Measurements from ENCODE around the gene NSD1. TPM values are rescaled to one million over a fixed set of nuclear protein-coding genes. Genes with fewer than 3 reads are reported as not detected.

Gene NSD1
- polyA plus RNA-seq, 1 donor from 2014 or later = 12.8 TPM

GRCh38 chr5:177179431-177179830 lies 45.9 kb downstream of the NSD1 start:
- Histone ChIP-seq H2AFZ (ENCODE audit: low read depth, low read length) (no peak overlapping the region), H3K4me2 (ENCODE audit: low read length) (no peak overlapping the region), H4K20me1 (ENCODE audit: insufficient read depth) (no peaks in the 10 kb centered on the region), H3K9me3 (ENCODE audit: low read length) (no peaks in the 10 kb centered on the region), H3K79me2 (replicated peaks; ENCODE audit: insufficient read depth, low read length) (peaks cover 3% of the 10 kb centered on the region), H3K36me3 (ENCODE audit: insufficient read depth, low read length) (no peaks in the 10 kb centered on the region), H3F3A (ENCODE audit: insufficient read depth, low read length, poor library complexity, severe bottlenecking) (no peaks in the 10 kb centered on the region), H3K27ac (ENCODE audit: low read length) (no peak overlapping the region), H3K9ac (ENCODE audit: low read length) (no peak overlapping the region), H3K9me2 (ENCODE audit: insufficient read depth, low read length) (no peaks in the 10 kb centered on the region), H3K4me3 (ENCODE audit: low read length) (no peak overlapping the region), H3K27me3 (ENCODE audit: insufficient read depth, low read depth, low read length) (no peaks in the 10 kb centered on the region)
- no peak for TF ChIP-seq TAF1 (IDR thresholded peaks at IDR 0.05; ENCODE audit: low read depth)
- TF ChIP-seq EZH2 (IDR thresholded peaks at IDR 0.05; ENCODE audit: borderline replicate concordance, insufficient read depth, low read length, poor library complexity, severe bottlenecking) = no peak
- TF ChIP-seq, protein P1, sequence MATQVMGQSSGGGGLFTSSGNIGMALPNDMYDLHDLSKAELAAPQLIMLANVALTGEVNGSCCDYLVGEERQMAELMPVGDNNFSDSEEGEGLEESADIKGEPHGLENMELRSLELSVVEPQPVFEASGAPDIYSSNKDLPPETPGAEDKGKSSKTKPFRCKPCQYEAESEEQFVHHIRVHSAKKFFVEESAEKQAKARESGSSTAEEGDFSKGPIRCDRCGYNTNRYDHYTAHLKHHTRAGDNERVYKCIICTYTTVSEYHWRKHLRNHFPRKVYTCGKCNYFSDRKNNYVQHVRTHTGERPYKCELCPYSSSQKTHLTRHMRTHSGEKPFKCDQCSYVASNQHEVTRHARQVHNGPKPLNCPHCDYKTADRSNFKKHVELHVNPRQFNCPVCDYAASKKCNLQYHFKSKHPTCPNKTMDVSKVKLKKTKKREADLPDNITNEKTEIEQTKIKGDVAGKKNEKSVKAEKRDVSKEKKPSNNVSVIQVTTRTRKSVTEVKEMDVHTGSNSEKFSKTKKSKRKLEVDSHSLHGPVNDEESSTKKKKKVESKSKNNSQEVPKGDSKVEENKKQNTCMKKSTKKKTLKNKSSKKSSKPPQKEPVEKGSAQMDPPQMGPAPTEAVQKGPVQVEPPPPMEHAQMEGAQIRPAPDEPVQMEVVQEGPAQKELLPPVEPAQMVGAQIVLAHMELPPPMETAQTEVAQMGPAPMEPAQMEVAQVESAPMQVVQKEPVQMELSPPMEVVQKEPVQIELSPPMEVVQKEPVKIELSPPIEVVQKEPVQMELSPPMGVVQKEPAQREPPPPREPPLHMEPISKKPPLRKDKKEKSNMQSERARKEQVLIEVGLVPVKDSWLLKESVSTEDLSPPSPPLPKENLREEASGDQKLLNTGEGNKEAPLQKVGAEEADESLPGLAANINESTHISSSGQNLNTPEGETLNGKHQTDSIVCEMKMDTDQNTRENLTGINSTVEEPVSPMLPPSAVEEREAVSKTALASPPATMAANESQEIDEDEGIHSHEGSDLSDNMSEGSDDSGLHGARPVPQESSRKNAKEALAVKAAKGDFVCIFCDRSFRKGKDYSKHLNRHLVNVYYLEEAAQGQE (IDR thresholded peaks at IDR 0.05; ENCODE audit: borderline replicate concordance) = no peak
- no peak for TF ChIP-seq POLR2AphosphoS5 (IDR thresholded peaks at IDR 0.05)
- no peak for TF ChIP-seq RAD21 (conservative IDR thresholded peaks at IDR 0.05)
- no peak for TF ChIP-seq EP300 (conservative IDR thresholded peaks at IDR 0.05; ENCODE audit: poor library complexity, severe bottlenecking)
- TF ChIP-seq SMC3 (conservative IDR thresholded peaks at IDR 0.05; ENCODE audit: poor library complexity) = no peak
- no peak for TF ChIP-seq CTCF (IDR thresholded peaks at IDR 0.05; ENCODE audit: poor library complexity, severe bottlenecking)
- TF ChIP-seq MXI1 (conservative IDR thresholded peaks at IDR 0.05; ENCODE audit: poor library complexity, severe bottlenecking) = no peak

DNA sequence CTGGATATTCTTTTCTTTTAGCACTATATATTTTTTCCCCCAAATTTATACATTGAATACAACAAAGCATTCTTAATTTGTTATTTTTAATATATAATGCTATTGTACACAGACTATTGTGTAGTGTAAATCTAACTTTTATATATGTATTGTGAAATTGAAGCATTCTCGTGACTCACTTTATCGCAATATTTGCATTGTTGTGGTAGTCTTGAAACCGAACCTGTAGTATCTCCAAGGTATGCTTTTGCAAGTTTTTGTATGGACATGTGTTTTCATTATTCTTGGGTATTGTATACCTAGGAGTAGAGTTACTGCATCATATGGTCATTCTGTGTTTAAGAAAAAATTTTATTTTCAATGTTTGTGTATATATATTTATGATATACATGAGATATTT lies 49.6 kb downstream of the NSD1 start:
- H3F3A ChIP-seq (ENCODE audit: insufficient read depth, low read length, poor library complexity, severe bottlenecking) = no peaks in the 10 kb centered on the region
- no peak overlapping the region for H3K4me2 ChIP-seq (ENCODE audit: low read length)
- peaks cover 7% of the 10 kb centered on the region for H3K79me2 ChIP-seq (replicated peaks; ENCODE audit: insufficient read depth, low read length)
- no peaks in the 10 kb centered on the region for H4K20me1 ChIP-seq (ENCODE audit: insufficient read depth)
- H3K4me3 ChIP-seq (ENCODE audit: low read length) = no peak overlapping the region
- H3K27ac ChIP-seq (ENCODE audit: low read length) = no peak overlapping the region
- H3K36me3 ChIP-seq (ENCODE audit: insufficient read depth, low read length) = no peaks in the 10 kb centered on the region
- H3K27me3 ChIP-seq (ENCODE audit: insufficient read depth, low read depth, low read length) = no peaks in the 10 kb centered on the region
- no peak overlapping the region for H3K9ac ChIP-seq (ENCODE audit: low read length)
- H3K9me3 ChIP-seq (ENCODE audit: low read length) = no peaks in the 10 kb centered on the region
- H2AFZ ChIP-seq (ENCODE audit: low read depth, low read length) = no peak overlapping the region
- no peaks in the 10 kb centered on the region for H3K9me2 ChIP-seq (ENCODE audit: insufficient read depth, low read length)
- no peak for TF ChIP-seq CTCF (IDR thresholded peaks at IDR 0.05; ENCODE audit: poor library complexity, severe bottlenecking)
- no peak for TF ChIP-seq SMC3 (conservative IDR thresholded peaks at IDR 0.05; ENCODE audit: poor library complexity)
- TF ChIP-seq, protein P1 (IDR thresholded peaks at IDR 0.05; ENCODE audit: borderline replicate concordance) = no peak
- no peak for TF ChIP-seq EZH2 (IDR thresholded peaks at IDR 0.05; ENCODE audit: borderline replicate concordance, insufficient read depth, low read length, poor library complexity, severe bottlenecking)
- TF ChIP-seq MXI1 (conservative IDR thresholded peaks at IDR 0.05; ENCODE audit: poor library complexity, severe bottlenecking) = no peak
- TF ChIP-seq EP300 (conservative IDR thresholded peaks at IDR 0.05; ENCODE audit: poor library complexity, severe bottlenecking) = no peak
- TF ChIP-seq TAF1 (IDR thresholded peaks at IDR 0.05; ENCODE audit: low read depth) = no peak
- no peak for TF ChIP-seq RAD21 (conservative IDR thresholded peaks at IDR 0.05)
- no peak for TF ChIP-seq POLR2AphosphoS5 (IDR thresholded peaks at IDR 0.05)

Data from neural cell (in vitro differentiated cells).